GM12878 (cell line): ENCODE measurements around the gene TOM1L1. TPM values are rescaled to one million over a fixed set of nuclear protein-coding genes. Genes with fewer than 3 reads are reported as not detected.

Experiments used
- ATAC-seq: fragments of 200-7000 bp; cut with Tn5 transposase; 3 replicates; pipeline ENCODE4 v1.9.1; 2020; ENCODE audit warnings: mild to moderate bottlenecking, moderate library complexity
- BruUV-seq: library from RNA; stranded (reverse); fragments of 400-500 nt; replicated peaks from 2 replicates; lab custom pipeline; 2021; lab: Mats Ljungman, UMichigan
- CTCF ChIA-PET: fragments of 300-600 bp; sonication (Branson Sonifier 250); formaldehyde crosslinking; extraction: SDS; loops from one replicate; lab custom pipeline; 2021; ENCODE audit warnings: inconsistent platforms; lab: Yijun Ruan, JAX
- POLR2A ChIA-PET: fragments of 350-600 bp; formaldehyde crosslinking; extraction: SDS; loops from one replicate; lab custom pipeline; 2021; ENCODE audit warnings: inconsistent platforms; lab: Charles Lee
- RAD21 ChIA-PET: fragments of 300-600 bp; sonication (Branson Sonifier 250); formaldehyde crosslinking; loops from one replicate; lab custom pipeline; 2023; ENCODE audit warnings: antibody characterized with exemption; ENCODE audit not compliant: unreplicated experiment; lab: Charles Lee
- SMC1A ChIA-PET: fragments of 300-600 bp; sonication (Branson Sonifier 250); formaldehyde crosslinking; loops from one replicate; lab custom pipeline; 2023; ENCODE audit not compliant: unreplicated experiment, uncharacterized antibody; lab: Charles Lee
- DNase-seq: peaks from one replicate; pipeline ENCODE4 v3.0.0-alpha.2; 2011; ENCODE audit warnings: low read depth, low spot score
- FAIRE-seq: peaks from 3 replicates; lab custom pipeline; 2011; peaks lifted over from hg19 to GRCh38; lab: Jason Lieb, UNC
- H2AFZ ChIP-seq: 2 replicates; pipeline ENCODE4 v1.6.0; 2011; ENCODE audit warnings: low read depth, low read length, control low read depth; ENCODE audit not compliant: control insufficient read depth
- H3K27ac ChIP-seq: 2 replicates; pipeline ENCODE4 v1.5.1; 2011; ENCODE audit warnings: control low read depth; ENCODE audit not compliant: control insufficient read depth, insufficient read depth
- H3K27me3 ChIP-seq, 2 experiments: replicated peaks in 1 of 2; 2 replicates each; pipeline versions ENCODE4 v1.6.0 to v1.6.1; 2011; ENCODE audit warnings: low read length in 1 of 2; ENCODE audit not compliant: control insufficient read depth in 2 of 2, insufficient read depth in 2 of 2
- H3K36me3 ChIP-seq, 2 experiments: 2 replicates each; pipeline ENCODE4 v1.5.1; 2011; ENCODE audit warnings: low read length in 1 of 2; ENCODE audit not compliant: control insufficient read depth in 2 of 2, insufficient read depth in 2 of 2
- H3K4me1 ChIP-seq: 2 replicates; pipeline ENCODE4 v1.6.1; 2011; ENCODE audit warnings: mild to moderate bottlenecking, low read length, moderate library complexity, mixed read lengths; ENCODE audit not compliant: control insufficient read depth, insufficient read depth
- H3K4me2 ChIP-seq: 2 replicates; pipeline ENCODE4 v1.6.0; 2011; ENCODE audit warnings: control low read depth; ENCODE audit not compliant: control insufficient read depth, insufficient read depth
- H3K4me3 ChIP-seq: fragments of 200-600 bp; sonication (generic); 2 replicates; pipeline ENCODE4 v1.5.1; 2016
- H3K79me2 ChIP-seq: 2 replicates; pipeline ENCODE4 v1.6.0; 2011; ENCODE audit warnings: low read length; ENCODE audit not compliant: control insufficient read depth, insufficient read depth
- H3K9ac ChIP-seq: 2 replicates; pipeline ENCODE4 v1.8.0; 2011; ENCODE audit warnings: low read length, control low read depth, mixed read lengths; ENCODE audit not compliant: control insufficient read depth, insufficient read depth
- H3K9me3 ChIP-seq: replicated peaks from 3 replicates; pipeline ENCODE4 v1.5.1; 2011; ENCODE audit warnings: mild to moderate bottlenecking, low read length; ENCODE audit not compliant: control insufficient read depth, insufficient read depth
- H4K20me1 ChIP-seq: 2 replicates; pipeline ENCODE4 v1.6.0; 2011; ENCODE audit not compliant: control insufficient read depth, insufficient read depth
- CHD2 ChIP-seq: IDR thresholded peaks from 2 replicates; pipeline ENCODE4 v1.6.1; 2011; ENCODE audit warnings: low read depth, low read length, improper control_type of control experiment, borderline replicate concordance
- GATAD2B ChIP-seq: fragments of 450-650 bp; conservative IDR thresholded peaks from 2 replicates; pipeline ENCODE4 v1.6.1; 2017; ENCODE audit warnings: low read depth, mild to moderate bottlenecking, moderate library complexity
- MYB ChIP-seq: fragments of 150-350 bp; IDR thresholded peaks from 2 replicates; pipeline ENCODE4 v1.6.1; 2014; ENCODE audit warnings: mild to moderate bottlenecking, low read depth, low read length, borderline replicate concordance
- NR2C2 ChIP-seq: IDR thresholded peaks from 2 replicates; pipeline ENCODE4 v1.6.1; 2011; ENCODE audit warnings: borderline replicate concordance, low read depth; ENCODE audit not compliant: control insufficient read depth, insufficient read length
- PAX5 ChIP-seq: IDR thresholded peaks from 2 replicates; pipeline ENCODE4 v1.6.1; 2011; ENCODE audit warnings: low read depth, low read length, borderline replicate concordance
- PBX3 ChIP-seq: IDR thresholded peaks from 2 replicates; pipeline ENCODE4 v1.6.1; 2011; ENCODE audit warnings: mild to moderate bottlenecking, low read depth, low read length, moderate library complexity; ENCODE audit not compliant: insufficient replicate concordance
- PML ChIP-seq: IDR thresholded peaks from 2 replicates; pipeline ENCODE4 v1.6.1; 2012; ENCODE audit warnings: low read length, inconsistent platforms
- RB1 ChIP-seq: fragments of 450-650 bp; formaldehyde crosslinking; IDR thresholded peaks from 2 replicates; pipeline ENCODE4 v1.6.1; 2017; ENCODE audit warnings: mild to moderate bottlenecking, borderline replicate concordance
- SMARCA5 ChIP-seq: fragments of 450-650 bp; IDR thresholded peaks from 2 replicates; pipeline ENCODE4 v1.6.1; 2017; ENCODE audit warnings: mild to moderate bottlenecking
- ZBTB11 ChIP-seq: fragments of 450-650 bp; formaldehyde crosslinking; IDR thresholded peaks from 2 replicates; pipeline ENCODE4 v1.5.0; 2022; ENCODE audit warnings: mild to moderate bottlenecking, missing genetic modification characterization
- ZNF207 ChIP-seq: fragments of 450-650 bp; IDR thresholded peaks from 2 replicates; pipeline ENCODE4 v1.6.1; 2014; ENCODE audit warnings: antibody characterized with exemption, mild to moderate bottlenecking, borderline replicate concordance
- ZNF217 ChIP-seq: fragments of 450-650 bp; IDR thresholded peaks from 2 replicates; pipeline ENCODE4 v1.6.1; 2017; ENCODE audit warnings: antibody characterized with exemption, mild to moderate bottlenecking
- WGBS: methylation state at CpG from one replicate; pipeline ENCODE4 v1.1.6; 2016; ENCODE audit warnings: low lambda C conversion rate; ENCODE audit not compliant: insufficient replicate concordance, insufficient coverage; ENCODE audit errors: missing lambda C conversion rate; 5-methylcytosine and 5-hydroxymethylcytosine counted together
- in situ Hi-C: fragments of 300-500 bp; cut with MboI; formaldehyde crosslinking; loops from 9 replicates; pipeline ENCODE4 v1.14.3; 2018; ENCODE audit warnings: mixed read lengths
- intact Hi-C: fragments of 100-400 bp; cut with micrococcal nuclease; formaldehyde crosslinking; loops from one replicate; pipeline ENCODE4 v1.14.2; 2022; ENCODE audit not compliant: unreplicated experiment
- polyA plus RNA-seq, 11 experiments: library from polyadenylated mRNA; depleted of rRNA in 4 of 11; unstranded in 6 of 11; stranded (reverse) in 5 of 11; fragments of >200 nt; fragmentation: Nextera tagmentation in 4 of 11; fragmentation: Illumina TruSeq in 1 of 11; extraction: Ambion mirVana in 4 of 11; extraction: Trizol in 1 of 11; gene quantifications; 1 replicate in 1 of 11; 2 replicates in 10 of 11; pipeline versions ENCODE4 v1.2.1 to v1.2.3, GENCODE V29; 2011 to 2016; ENCODE audit warnings: inconsistent platforms in 2 of 11, missing spikeins in 2 of 11, low read depth in 1 of 11
- total RNA-seq, 4 experiments: library from RNA; depleted of rRNA in 3 of 4; stranded (reverse); fragments of >200 nt in 3 of 4; fragmentation: Illumina TruSeq in 1 of 4; extraction: Trizol in 1 of 4; gene quantifications; 2 replicates each; pipeline versions ENCODE4 v1.2.1 to v1.2.3, GENCODE V29; 2013 to 2021

TOM1L1 gene
- total and polyA plus RNA-seq, 10 of the 15 experiments (the other 5 are each of a cell fraction or from before 2014, with no cell fraction given): 1.9 to 8.8 (median 2.5) TPM

GRCh38 chr17:54972406-54973138 lies 71.9 kb downstream of the TOM1L1 start (continued):
- no peak for TF ChIP-seq ZBTB11 (CRISPR knock-in tag)
- TF ChIP-seq ZNF217: no peak
- no peak for TF ChIP-seq SMARCA5
- no peak for TF ChIP-seq NR2C2
- no peak for TF ChIP-seq PBX3
- TF ChIP-seq CHD2: no peak

GRCh38 chr17:54974759-54975158 lies 74.1 kb downstream of the TOM1L1 start:
- Histone ChIP-seq H3K9me3 (no peaks in the 10 kb centered on the region; the same call in 2 of the 3 replicates), H3K27me3 (no peaks in the 10 kb centered on the region), H3K9ac (no peak overlapping the region), H3K4me3 (no peak overlapping the region), H3K36me3 (no peaks in the 10 kb centered on the region), H2AFZ (no peak overlapping the region), H3K27ac (no peak overlapping the region), H3K79me2 (peaks cover 12% of the 10 kb centered on the region), H3K4me2 (no peak overlapping the region), H3K4me1 (peaks cover 18% of the 10 kb centered on the region), H4K20me1 (no peaks in the 10 kb centered on the region)
- ChIA-PET POLR2A (interaction anchor here (1.5 kb wide), 1 partner anchor 10 kb away, joined by 4 read pairs; no protein-coding TSS in a partner anchor), CTCF (interaction anchor here (1.0 to 2.9 kb wide), 3 partner anchors 10 to 540 kb away, joined by 3 to 28 read pairs (median 3); no protein-coding TSS in a partner anchor), RAD21 (interaction anchor here (1.2 kb wide), 1 partner anchor 10 kb away, joined by 3 read pairs; no protein-coding TSS in a partner anchor), SMC1A (interaction anchor here (3.7 kb wide), 1 partner anchor 18 kb away, joined by 17 read pairs; no protein-coding TSS in a partner anchor)
- FAIRE-seq: no peak
- no peak for DNase-seq
- 90% methylated on average over 3 of the region's 3 CpGs for WGBS
- no peak for ATAC-seq
- intact Hi-C loops: no loop called here
- BruUV-seq: no TSS peak
- in situ Hi-C loops: no loop called here
- TF ChIP-seq ZNF207: no peak
- no peak for TF ChIP-seq RB1
- no peak for TF ChIP-seq PML
- TF ChIP-seq PAX5: no peak
- TF ChIP-seq GATAD2B: no peak
- no peak for TF ChIP-seq MYB
- no peak for TF ChIP-seq ZBTB11 (CRISPR knock-in tag)
